Measurements from ENCODE around the gene IQCK.

- TF ChIP-seq CTCF (IDR thresholded peaks at IDR 0.05) (no peak), POLR2A (IDR thresholded peaks at IDR 0.05) (no peak)
Observed at GRCh38 chr16:19883966-19884485, 166.0 kb downstream of the IQCK start.
